ENCODE results near the gene PKHD1. TPM values are rescaled to one million over a fixed set of nuclear protein-coding genes. Genes with fewer than 3 reads are reported as not detected.

The PKHD1 gene
- total RNA-seq, 1 experiment from 2014 or later: not detected

- no peaks in the 10 kb centered on the region for H3K9me3 Mint-ChIP-seq (ENCODE audit: unreplicated experiment)
- H3K27me3 Mint-ChIP-seq (ENCODE audit: insufficient read depth, unreplicated experiment): no peaks in the 10 kb centered on the region
- DNase-seq (ENCODE audit: unreplicated experiment): no peak
- POLR2A ChIA-PET: no interaction called here
- CTCF ChIA-PET: interaction anchor here (0.5 kb wide), 1 partner anchor 363 kb away, joined by 3 read pairs; no protein-coding TSS in a partner anchor
- H3K4me3 Mint-ChIP-seq (ENCODE audit: unreplicated experiment): no peak overlapping the region
- no TSS peak for BruUV-seq (replicated peaks)
- H3K36me3 Mint-ChIP-seq (ENCODE audit: insufficient read depth, unreplicated experiment): no peaks in the 10 kb centered on the region
- no peak overlapping the region for H3K27ac Mint-ChIP-seq (ENCODE audit: low read depth, unreplicated experiment)
- no peak for TF ChIP-seq CTCF (IDR thresholded peaks at IDR 0.05; ENCODE audit: unreplicated experiment)
- H3K4me1 Mint-ChIP-seq (ENCODE audit: insufficient read depth, unreplicated experiment): no peaks in the 10 kb centered on the region
- intact Hi-C loops (cut with micrococcal nuclease): no loop called here
These were observed 369.9 kb downstream of the PKHD1 start for GRCh38 chr6:51717477-51717876.

DNA sequence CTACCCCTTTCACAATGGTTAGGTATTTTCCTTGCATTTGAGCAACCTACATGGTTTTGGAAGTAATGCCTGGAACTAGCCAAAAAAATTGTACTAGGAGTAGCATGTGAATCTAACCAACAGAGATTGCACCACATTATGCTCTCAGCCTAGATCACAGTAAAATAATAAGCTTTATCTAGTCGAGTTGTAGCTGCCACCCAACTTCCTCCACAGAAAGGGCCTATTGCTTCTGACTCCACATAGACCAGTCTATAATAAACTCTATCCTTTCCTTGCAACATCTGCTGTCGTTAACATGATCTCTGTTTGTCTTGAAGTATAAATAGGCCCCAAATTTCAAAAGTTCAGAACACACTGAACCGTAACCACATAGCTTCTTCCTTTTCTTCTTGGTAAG lies 375.5 kb downstream of the PKHD1 start:
- no peaks in the 10 kb centered on the region for H3K9me3 Mint-ChIP-seq (ENCODE audit: unreplicated experiment)
- ChIA-PET CTCF (interaction anchor here (0.6 kb wide), 1 partner anchor 810 kb away, joined by 3 read pairs; no protein-coding TSS in a partner anchor), POLR2A (no interaction called here)
- H3K4me1 Mint-ChIP-seq (ENCODE audit: insufficient read depth, unreplicated experiment): no peaks in the 10 kb centered on the region
- H3K4me3 Mint-ChIP-seq (ENCODE audit: unreplicated experiment): no peak overlapping the region
- intact Hi-C loops (cut with micrococcal nuclease): no loop called here
- no peak overlapping the region for H3K27ac Mint-ChIP-seq (ENCODE audit: low read depth, unreplicated experiment)
- DNase-seq (ENCODE audit: unreplicated experiment): no peak
- no TSS peak for BruUV-seq (replicated peaks)
- H3K36me3 Mint-ChIP-seq (ENCODE audit: insufficient read depth, unreplicated experiment): no peaks in the 10 kb centered on the region
- TF ChIP-seq CTCF (IDR thresholded peaks at IDR 0.05; ENCODE audit: unreplicated experiment): no peak
- H3K27me3 Mint-ChIP-seq (ENCODE audit: insufficient read depth, unreplicated experiment): no peaks in the 10 kb centered on the region

DNA sequence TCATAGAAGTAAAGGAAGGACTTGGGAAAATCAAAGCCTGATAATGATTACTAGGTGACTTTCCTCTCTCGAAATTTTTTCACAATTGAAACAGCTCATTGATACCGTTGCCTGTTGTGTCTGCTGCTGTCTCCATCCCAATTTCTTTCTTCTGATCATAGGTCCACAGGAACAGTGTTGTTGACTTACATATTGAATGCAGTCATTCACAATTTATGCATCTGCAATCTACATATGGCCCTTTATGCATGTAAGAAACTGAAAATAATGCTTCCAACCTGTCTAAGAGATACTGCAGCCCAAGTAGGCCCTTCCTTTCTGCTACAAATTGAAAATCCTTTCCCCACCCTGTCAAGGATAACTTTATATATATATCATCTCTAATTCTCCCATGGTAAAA lies 381.3 kb downstream of the PKHD1 start:
- Mint-ChIP-seq H3K27ac (ENCODE audit: low read depth, unreplicated experiment) (no peak overlapping the region), H3K36me3 (ENCODE audit: insufficient read depth, unreplicated experiment) (no peaks in the 10 kb centered on the region), H3K9me3 (ENCODE audit: unreplicated experiment) (no peaks in the 10 kb centered on the region), H3K4me3 (ENCODE audit: unreplicated experiment) (no peak overlapping the region), H3K4me1 (ENCODE audit: insufficient read depth, unreplicated experiment) (peaks cover 10% of the 10 kb centered on the region), H3K27me3 (ENCODE audit: insufficient read depth, unreplicated experiment) (no peaks in the 10 kb centered on the region)
- DNase-seq (ENCODE audit: unreplicated experiment): no peak
- intact Hi-C loops (cut with micrococcal nuclease): no loop called here
- CTCF ChIA-PET: no interaction called here
- TF ChIP-seq CTCF (IDR thresholded peaks at IDR 0.05; ENCODE audit: unreplicated experiment): no peak
- no TSS peak for BruUV-seq (replicated peaks)
- POLR2A ChIA-PET: no interaction called here

GRCh38 chr6:51704932-51705540 lies 382.4 kb downstream of the PKHD1 start:
- H3K27ac Mint-ChIP-seq (ENCODE audit: low read depth, unreplicated experiment): peak overlapping the region; percentile 8
- ChIA-PET CTCF (no interaction called here), POLR2A (no interaction called here)
- intact Hi-C loops (cut with micrococcal nuclease): no loop called here
- TF ChIP-seq CTCF (IDR thresholded peaks at IDR 0.05; ENCODE audit: unreplicated experiment): no peak
- no peaks in the 10 kb centered on the region for H3K9me3 Mint-ChIP-seq (ENCODE audit: unreplicated experiment)
- no peaks in the 10 kb centered on the region for H3K27me3 Mint-ChIP-seq (ENCODE audit: insufficient read depth, unreplicated experiment)
- H3K4me3 Mint-ChIP-seq (ENCODE audit: unreplicated experiment): no peak overlapping the region
- H3K36me3 Mint-ChIP-seq (ENCODE audit: insufficient read depth, unreplicated experiment): no peaks in the 10 kb centered on the region
- no peak for DNase-seq (ENCODE audit: unreplicated experiment)
- peaks cover 10% of the 10 kb centered on the region for H3K4me1 Mint-ChIP-seq (ENCODE audit: insufficient read depth, unreplicated experiment)
- BruUV-seq (replicated peaks): no TSS peak

Data from MCF 10A (cell line).